Activated CD8-positive, alpha-beta memory T cell treated with anti-CD3 and anti-CD28 coated beads, Interleukin-2, amount 50 U/mL, for 24 hours (primary cell): ENCODE measurements around the gene NCS1.

Source experiments
- DNase-seq: peaks from one replicate; pipeline ENCODE4 v3.0.0-alpha.2; 2020; ENCODE audit errors: extremely low read depth

The NCS1 gene

GRCh38 chr9:130193531-130194377 is 21.6 kb downstream of the NCS1 start:
- no peak for DNase-seq

GRCh38 chr9:130194378-130194932 is 22.3 kb downstream of the NCS1 start:
- DNase-seq, result no peak

GRCh38 chr9:130195638-130196037 is 23.4 kb downstream of the NCS1 start:
- no peak for DNase-seq

GRCh38 chr9:130196643-130197042 is 24.4 kb downstream of the NCS1 start:
- no peak for DNase-seq

GRCh38 chr9:130197386-130197785 is 25.2 kb downstream of the NCS1 start:
- DNase-seq, result no peak

GRCh38 chr9:130197888-130198287 is 25.7 kb downstream of the NCS1 start:
- DNase-seq, result no peak

GRCh38 chr9:130198501-130199179 is 26.4 kb downstream of the NCS1 start:
- DNase-seq, result no peak

GRCh38 chr9:130199605-130200004 is 27.4 kb downstream of the NCS1 start:
- no peak for DNase-seq

GRCh38 chr9:130200038-130200849 is 28.0 kb downstream of the NCS1 start:
- no peak for DNase-seq

GRCh38 chr9:130201399-130201873 is 29.2 kb downstream of the NCS1 start:
- DNase-seq, result no peak

- DNase-seq, result no peak
Measured at GRCh38 chr9:130201974-130202373, 29.8 kb downstream of the NCS1 start.

- no peak for DNase-seq
Measured at GRCh38 chr9:130204341-130204740, 32.1 kb downstream of the NCS1 start.

GRCh38 chr9:130204959-130205358 is 32.8 kb downstream of the NCS1 start:
- DNase-seq, result no peak

- DNase-seq, result no peak
Measured at GRCh38 chr9:130205912-130206311, 33.7 kb downstream of the NCS1 start.

GRCh38 chr9:130206579-130206978 is 34.4 kb downstream of the NCS1 start:
- DNase-seq, result no peak

GRCh38 chr9:130207241-130207992 is 35.2 kb downstream of the NCS1 start:
- DNase-seq, result no peak

GRCh38 chr9:130208600-130209347 is 36.6 kb downstream of the NCS1 start:
- no peak for DNase-seq

- no peak for DNase-seq
Measured at GRCh38 chr9:130209422-130209821, 37.2 kb downstream of the NCS1 start.

GRCh38 chr9:130211548-130212226 is 39.5 kb downstream of the NCS1 start:
- DNase-seq, result no peak
